Occipital lobe (tissue), 3 donors: ENCODE measurements around the gene GPRASP1. TPM values are rescaled to one million over a fixed set of nuclear protein-coding genes. Genes with fewer than 3 reads are reported as not detected.

Source experiments
- DNase-seq: peaks from one replicate; lab custom pipeline; 2025; lab: John Stamatoyannopoulos, UW
- small RNA-seq: library from RNA; depleted of rRNA; stranded (forward); fragments of <200 nt; gene quantifications from one replicate; pipeline ENCODE3, GENCODE V24; 2014
- total RNA-seq: library from RNA; depleted of rRNA; stranded (reverse); fragments of >200 nt; gene quantifications from one replicate; pipeline ENCODE4 v1.2.3, GENCODE V29; 2014

Gene GPRASP1
- total RNA-seq, 1 donor from 2014 or later: 32.6 TPM

DNA sequence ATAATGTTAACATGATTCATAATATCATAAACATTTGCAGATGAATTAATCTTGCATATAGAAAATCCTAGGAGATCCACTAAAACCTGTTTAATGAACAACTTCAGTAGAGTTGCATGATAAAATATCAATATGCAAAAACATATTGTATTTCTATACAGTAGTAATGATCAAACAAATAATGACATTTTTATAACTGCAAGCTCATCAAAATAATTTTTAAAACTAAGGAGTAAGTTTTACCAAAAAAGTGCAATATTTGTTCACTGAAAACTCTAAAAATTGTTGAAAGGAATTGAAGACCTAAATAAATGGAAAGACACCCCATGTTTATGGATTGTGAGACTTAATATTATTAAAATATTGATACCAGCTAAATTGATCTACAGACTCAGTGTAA is 45.0 kb downstream of the GPRASP1 start:
- DNase-seq: no peak

DNA sequence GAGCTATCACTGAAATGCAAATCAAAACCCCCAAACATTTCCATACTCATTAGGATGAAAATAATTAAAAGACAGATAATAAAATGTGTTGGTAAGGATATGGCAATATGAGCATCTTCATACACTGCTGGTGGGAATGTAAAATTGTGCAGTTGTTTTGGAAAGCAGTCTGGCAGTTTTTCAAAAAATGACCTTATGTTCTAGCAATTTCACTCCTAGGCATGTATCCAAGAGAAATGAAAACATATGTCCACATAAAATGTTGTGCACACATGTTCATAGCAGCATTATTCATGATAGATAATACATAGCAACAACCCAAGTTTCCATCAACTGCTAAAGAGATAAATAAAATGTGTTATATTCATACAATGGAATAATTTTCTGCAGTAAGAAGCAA is 46.2 kb downstream of the GPRASP1 start:
- DNase-seq: no peak

Small RNAs within 50 kb of the gene (small RNA-seq; reads per million reads assigned to genes)
- gene RNU6-589P: not detected

Other genes starting within 250 kb of the GPRASP1 start
- gene NXF2B, start 211.5 kb upstream of the GPRASP1 start, total RNA-seq: not detected
- gene TCP11X2, start 179.7 kb upstream of the GPRASP1 start, total RNA-seq: 0.62 TPM
- gene TMSB15A, start 134.7 kb upstream of the GPRASP1 start, total RNA-seq: 111 TPM
- gene ARMCX5, start 52.0 kb upstream of the GPRASP1 start, total RNA-seq: 42.6 TPM
- gene GPRASP2, start 61.0 kb downstream of the GPRASP1 start, total RNA-seq: 70.0 TPM
- gene GPRASP3, start 69.3 kb downstream of the GPRASP1 start, total RNA-seq: 61.3 TPM